Mesothelial cell of epicardium (in vitro differentiated cells): Measurements from ENCODE around the gene TMEM82. TPM values are rescaled to one million over a fixed set of nuclear protein-coding genes. Genes with fewer than 3 reads are reported as not detected.

Experiments used
- DNase-seq, 2 experiments: peaks; one replicate each; pipeline ENCODE4 v3.0.0; 2021; ENCODE audit warnings: low spot score in 2 of 2; ENCODE audit not compliant: unreplicated experiment in 2 of 2
- H3K27ac Mint-ChIP-seq: 2 replicates; pipeline ENCODE4 v1.8.0; 2021; ENCODE audit warnings: mixed read lengths
- H3K27me3 Mint-ChIP-seq: 2 replicates; pipeline ENCODE4 v1.8.0; 2021; ENCODE audit warnings: low read depth, mixed read lengths
- H3K36me3 Mint-ChIP-seq: 2 replicates; pipeline ENCODE4 v1.8.0; 2021; ENCODE audit warnings: mixed read lengths
- H3K4me1 Mint-ChIP-seq: 2 replicates; pipeline ENCODE4 v1.8.0; 2021; ENCODE audit warnings: mixed read lengths
- H3K4me3 Mint-ChIP-seq: 2 replicates; pipeline ENCODE4 v1.8.0; 2021; ENCODE audit warnings: mild to moderate bottlenecking, moderate library complexity, mixed read lengths
- H3K9me3 Mint-ChIP-seq: 2 replicates; pipeline ENCODE4 v1.8.0; 2021; ENCODE audit warnings: mixed read lengths
- CTCF ChIP-seq: fragments of 200-600 bp; sonication (generic); IDR thresholded peaks from one replicate; pipeline ENCODE4 v1.5.0; 2021; ENCODE audit warnings: antibody characterized with exemption; ENCODE audit not compliant: unreplicated experiment
- total RNA-seq: library from RNA; stranded (reverse); gene quantifications from 3 replicates; pipeline ENCODE4 v1.2.1, GENCODE V29; 2021

Gene TMEM82
- total RNA-seq, 1 donor from 2014 or later: not detected

DNA sequence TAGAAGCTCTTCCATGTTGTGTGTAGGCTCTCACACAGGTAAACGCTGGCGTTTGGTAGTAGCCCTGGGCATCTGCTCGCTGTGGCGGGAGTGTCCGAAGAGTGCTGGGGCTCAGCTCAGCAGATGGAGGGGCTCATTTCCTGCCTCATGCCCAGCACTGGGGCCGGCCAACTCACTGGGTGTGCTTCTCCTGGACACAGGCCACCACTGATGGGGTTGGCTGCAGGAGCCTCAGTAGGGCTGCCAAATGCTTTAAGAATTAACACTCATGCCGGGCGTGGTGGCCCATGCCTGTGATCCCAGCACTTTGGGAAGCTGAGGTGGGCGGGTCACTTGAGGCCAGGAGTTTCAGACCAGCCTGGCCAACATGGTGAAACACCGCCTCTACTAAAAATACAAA lies 44.3 kb downstream of the TMEM82 start:
- H3K27me3 Mint-ChIP-seq: no peaks in the 10 kb centered on the region
- DNase-seq: no peak
- TF ChIP-seq CTCF: no peak
- peaks cover 11% of the 10 kb centered on the region for H3K36me3 Mint-ChIP-seq
- H3K4me1 Mint-ChIP-seq: peaks cover 2% of the 10 kb centered on the region
- no peak overlapping the region for H3K4me3 Mint-ChIP-seq
- H3K9me3 Mint-ChIP-seq: no peaks in the 10 kb centered on the region
- H3K27ac Mint-ChIP-seq: peak overlapping the region; percentile 34

- Mint-ChIP-seq H3K27me3 (no peaks in the 10 kb centered on the region), H3K4me1 (peaks cover 16% of the 10 kb centered on the region), H3K27ac (peak overlapping the region; percentile 45), H3K36me3 (peaks cover 10% of the 10 kb centered on the region), H3K4me3 (no peak overlapping the region), H3K9me3 (no peaks in the 10 kb centered on the region)
- DNase-seq: no peak
- no peak for TF ChIP-seq CTCF
Observed at GRCh38 chr1:15788624-15789301, 46.5 kb downstream of the TMEM82 start.

GRCh38 chr1:15796086-15796462 lies 53.8 kb downstream of the TMEM82 start:
- Mint-ChIP-seq H3K4me1 (peaks cover 71% of the 10 kb centered on the region), H3K36me3 (no peaks in the 10 kb centered on the region), H3K27ac (peak overlapping the region; percentile 96), H3K27me3 (no peaks in the 10 kb centered on the region), H3K4me3 (no peak overlapping the region), H3K9me3 (no peaks in the 10 kb centered on the region)
- no peak for DNase-seq
- no peak for TF ChIP-seq CTCF

Other genes with a start within 250 kb of the TMEM82 start
- 23.0 to 23.8 TPM (median 23.5 TPM) in 3 replicates for gene CASP9, start 218.3 kb upstream of the TMEM82 start, total RNA-seq
- gene DNAJC16, start 215.7 kb upstream of the TMEM82 start, total RNA-seq: 24.5 to 28.7 TPM (median 24.7 TPM) in 3 replicates
- gene AGMAT, start 157.4 kb upstream of the TMEM82 start, total RNA-seq: 0.16 to 0.31 TPM (median 0.25 TPM) in 3 replicates
- gene DDI2, start 125.0 kb upstream of the TMEM82 start, total RNA-seq: 31.7 to 34.5 TPM (median 34.1 TPM) in 3 replicates
- 59.9 to 63.0 TPM (median 60.6 TPM) in 3 replicates for gene PLEKHM2, start 58.2 kb upstream of the TMEM82 start, total RNA-seq
- 6.1 to 7.0 TPM (median 6.6 TPM) in 3 replicates for gene SLC25A34, start 6.2 kb upstream of the TMEM82 start, total RNA-seq
- 101 to 103 TPM (median 101 TPM) in 3 replicates for gene FBLIM1, start 16.3 kb downstream of the TMEM82 start, total RNA-seq
- gene UQCRHL, start 65.2 kb downstream of the TMEM82 start, total RNA-seq: 2.8 to 3.5 TPM (median 3.0 TPM) in 3 replicates
- 74.5 to 88.0 TPM (median 82.1 TPM) in 3 replicates for gene SPEN, start 105.2 kb downstream of the TMEM82 start, total RNA-seq
- 46.0 to 48.6 TPM (median 48.6 TPM) in 3 replicates for gene ZBTB17, start 233.6 kb downstream of the TMEM82 start, total RNA-seq